Measurements from ENCODE around the gene MAPKBP1. TPM values are rescaled to one million over a fixed set of nuclear protein-coding genes. Genes with fewer than 3 reads are reported as not detected.
"Not testable (repeated sequence)": the region's sequence is repeated elsewhere in the genome, so short reads cannot be mapped to it uniquely, and the experiment has no call there.

The MAPKBP1 gene
- 8.4 and 11.8 TPM in 2 replicates for total RNA-seq (2014; rRNA removed; shearing (Covaris generic))

- peak; percentile 97 for DNase-seq (ENCODE audit: low read depth)
Measured at GRCh38 chr15:41774062-41774881, at the start of gene MAPKBP1. Gene MAPKBP1, plus strand, starts transcription at chr15:41774484. Its CDS starts 792 bp downstream, at chr15:41775276.

- DNase-seq (ENCODE audit: low read depth): peak; percentile 7
Measured at GRCh38 chr15:41727143-41727542, 47.1 kb upstream of the MAPKBP1 start.

GRCh38 chr15:41728061-41728460, 46.2 kb upstream of the MAPKBP1 start:
- DNase-seq (ENCODE audit: low read depth): not testable (repeated sequence)

GRCh38 chr15:41730543-41730942, 43.7 kb upstream of the MAPKBP1 start:
- no peak for DNase-seq (ENCODE audit: low read depth)

GRCh38 chr15:41732483-41732882, 41.8 kb upstream of the MAPKBP1 start:
- DNase-seq (ENCODE audit: low read depth): no peak

GRCh38 chr15:41734079-41734478, 40.2 kb upstream of the MAPKBP1 start:
- DNase-seq (ENCODE audit: low read depth): no peak

- DNase-seq (ENCODE audit: low read depth): no peak
Measured at GRCh38 chr15:41735046-41735445, 39.2 kb upstream of the MAPKBP1 start.

GRCh38 chr15:41735492-41735891, 38.8 kb upstream of the MAPKBP1 start:
- DNase-seq (ENCODE audit: low read depth): not testable (repeated sequence)

- peak; percentile 11 for DNase-seq (ENCODE audit: low read depth)
Measured at GRCh38 chr15:41746802-41747201, 27.5 kb upstream of the MAPKBP1 start.

GRCh38 chr15:41756198-41756597, 18.1 kb upstream of the MAPKBP1 start:
- DNase-seq (ENCODE audit: low read depth): no peak

- peak; percentile 75 for DNase-seq (ENCODE audit: low read depth)
Measured at GRCh38 chr15:41772720-41773331, 1.5 kb upstream of the MAPKBP1 start.

- DNase-seq (ENCODE audit: low read depth): no peak
Measured at GRCh38 chr15:41773332-41773728, 954 bp upstream of the MAPKBP1 start.

GRCh38 chr15:41773729-41774061, 589 bp upstream of the MAPKBP1 start:
- no peak for DNase-seq (ENCODE audit: low read depth)

- no peak for DNase-seq (ENCODE audit: low read depth)
Measured at GRCh38 chr15:41774882-41775417, 666 bp downstream of the MAPKBP1 start.

GRCh38 chr15:41775651-41776050, 1.4 kb downstream of the MAPKBP1 start:
- peak; percentile 42 for DNase-seq (ENCODE audit: low read depth)

GRCh38 chr15:41777421-41777973, 3.2 kb downstream of the MAPKBP1 start:
- peak; percentile 59 for DNase-seq (ENCODE audit: low read depth)

- no peak for DNase-seq (ENCODE audit: low read depth)
Measured at GRCh38 chr15:41778521-41778920, 4.2 kb downstream of the MAPKBP1 start.

GRCh38 chr15:41779662-41780157, 5.4 kb downstream of the MAPKBP1 start:
- peak; percentile 45 for DNase-seq (ENCODE audit: low read depth)

- DNase-seq (ENCODE audit: low read depth): no peak
Measured at GRCh38 chr15:41780266-41780665, 6.0 kb downstream of the MAPKBP1 start.

- no peak for DNase-seq (ENCODE audit: low read depth)
Measured at GRCh38 chr15:41780727-41781126, 6.4 kb downstream of the MAPKBP1 start.

- DNase-seq (ENCODE audit: low read depth): no peak
Measured at GRCh38 chr15:41782371-41783282, 8.3 kb downstream of the MAPKBP1 start.
